Measurements from ENCODE around the gene GDPD4.
"Not testable (repeated sequence)": the region's sequence is repeated elsewhere in the genome, so short reads cannot be mapped to it uniquely, and the experiment has no call there.

Gene GDPD4, protein sequence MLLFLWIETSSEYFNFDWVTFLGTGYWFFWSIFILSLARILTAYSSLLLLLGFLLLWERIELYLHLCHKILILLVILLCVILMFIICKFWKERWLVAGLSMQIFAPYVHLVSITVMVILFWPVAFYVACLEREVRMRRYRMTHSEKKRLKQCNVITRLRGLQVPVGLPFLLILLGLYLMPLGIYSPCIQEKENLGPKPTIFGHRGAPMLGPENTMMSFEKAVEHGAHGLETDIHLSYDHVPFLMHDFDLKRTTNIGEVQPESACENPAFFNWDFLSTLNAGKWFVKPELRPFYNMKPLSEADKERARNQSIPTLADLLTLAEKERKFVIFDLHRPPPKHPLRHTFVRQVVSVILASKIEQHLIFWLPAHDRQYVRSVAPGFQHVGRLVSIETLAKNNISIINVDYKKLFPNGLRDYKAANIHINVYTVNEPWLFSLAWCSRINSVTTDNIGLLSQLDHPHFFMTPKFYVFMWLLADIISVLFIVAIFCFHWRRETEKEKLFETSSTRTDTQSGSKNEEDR
- 0 reads per million in 2 donors for total RNA-seq

DNA sequence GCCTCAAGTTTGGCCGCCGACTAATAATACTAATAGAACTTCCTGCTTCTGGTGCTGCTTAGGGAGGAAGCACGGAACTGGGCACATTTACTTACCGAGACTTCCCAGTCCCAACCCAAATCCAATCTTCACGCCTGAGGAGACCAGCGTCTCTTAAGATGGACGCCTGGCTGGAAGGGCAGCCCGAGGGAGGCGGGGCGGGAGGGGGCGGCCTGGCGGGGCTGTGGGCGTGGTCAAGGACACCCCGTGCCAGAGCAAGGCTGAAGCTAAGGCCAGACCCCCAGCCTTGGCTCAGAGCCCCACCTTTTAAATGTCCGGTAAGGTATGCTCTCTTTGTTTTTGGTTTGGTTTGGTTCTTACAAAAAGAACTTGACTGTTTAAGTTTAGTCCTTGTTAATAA lies at the start of gene GDPD4:
TSS of gene GDPD4 (minus strand) at position 177 of the 400 bp plus-strand sequence. CDS start 16,549 bp downstream, outside the sequence.
- DNase-seq, result no peak

GRCh38 chr11:77347948-77348347 lies 46.5 kb upstream of the GDPD4 start:
- no peak for DNase-seq

DNA sequence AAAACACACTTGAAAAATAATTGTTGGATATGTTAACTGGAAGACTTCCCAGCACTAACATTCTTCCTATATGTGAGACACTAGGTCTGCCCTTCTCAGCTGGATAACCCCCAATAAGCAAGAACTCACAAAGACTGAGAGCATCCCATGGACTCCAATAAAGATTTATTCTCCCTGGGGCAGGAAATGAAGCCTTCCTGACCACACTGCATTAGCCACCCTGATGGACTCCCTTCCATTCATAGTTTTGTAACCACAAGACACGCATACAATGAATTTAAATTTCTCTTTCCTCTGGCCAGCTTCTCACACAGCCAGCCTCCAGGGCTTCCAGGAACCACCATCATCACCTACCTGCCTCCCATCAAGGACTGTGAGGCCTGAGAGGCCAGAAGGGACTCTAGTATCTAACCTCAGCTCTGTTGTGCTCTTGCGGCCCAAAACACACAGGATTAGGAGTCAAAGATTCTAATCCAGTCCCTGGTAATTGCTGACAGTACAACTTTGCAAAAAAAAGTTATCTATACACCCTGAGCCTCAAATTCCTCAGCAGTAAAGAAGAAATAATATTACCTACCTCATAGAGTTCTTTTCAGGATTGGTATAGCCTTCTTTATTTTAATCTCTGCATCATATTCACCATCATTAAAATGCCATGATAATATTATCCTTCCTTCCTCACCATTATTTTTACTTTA lies 45.6 kb upstream of the GDPD4 start:
- DNase-seq, result no peak

DNA sequence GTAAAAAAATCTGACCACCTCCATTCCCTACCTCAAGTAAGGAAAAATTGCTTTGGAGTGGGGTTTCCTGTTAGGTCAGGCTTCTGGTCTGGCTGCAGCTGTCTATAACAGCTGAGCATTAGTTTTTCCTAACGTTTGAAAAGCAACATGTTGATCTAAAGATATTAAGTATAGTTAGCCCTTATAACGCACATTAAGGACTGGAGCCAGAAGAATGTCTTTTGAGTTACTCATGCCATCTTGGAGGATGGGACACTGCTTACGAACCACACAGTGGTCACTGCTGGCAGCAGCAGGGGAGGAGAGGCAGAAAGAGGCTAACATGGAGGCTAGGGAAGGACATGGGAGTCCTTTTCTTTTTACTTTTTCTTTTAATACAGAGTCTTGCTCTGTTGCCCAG lies 44.1 kb upstream of the GDPD4 start:
- DNase-seq, result no peak

DNA sequence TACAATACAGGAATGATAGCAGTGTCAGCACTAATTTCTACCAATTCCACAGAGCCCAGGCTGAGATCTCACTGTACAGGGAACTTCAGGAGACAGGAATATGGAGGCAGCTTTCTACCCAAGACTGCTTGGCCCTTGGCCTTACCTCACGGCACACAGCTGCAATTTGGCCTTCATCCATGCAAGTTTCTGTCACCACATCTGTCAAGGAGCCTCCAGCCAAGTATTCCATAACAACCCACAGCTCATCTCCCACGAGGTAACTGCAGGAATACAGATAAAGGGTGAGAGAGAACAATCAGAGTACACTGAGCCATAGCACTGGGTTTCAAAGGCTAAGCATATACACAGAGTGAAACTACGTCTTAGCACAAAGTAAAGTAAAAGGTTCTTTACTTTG lies 39.0 kb upstream of the GDPD4 start:
- DNase-seq, result no peak

DNA sequence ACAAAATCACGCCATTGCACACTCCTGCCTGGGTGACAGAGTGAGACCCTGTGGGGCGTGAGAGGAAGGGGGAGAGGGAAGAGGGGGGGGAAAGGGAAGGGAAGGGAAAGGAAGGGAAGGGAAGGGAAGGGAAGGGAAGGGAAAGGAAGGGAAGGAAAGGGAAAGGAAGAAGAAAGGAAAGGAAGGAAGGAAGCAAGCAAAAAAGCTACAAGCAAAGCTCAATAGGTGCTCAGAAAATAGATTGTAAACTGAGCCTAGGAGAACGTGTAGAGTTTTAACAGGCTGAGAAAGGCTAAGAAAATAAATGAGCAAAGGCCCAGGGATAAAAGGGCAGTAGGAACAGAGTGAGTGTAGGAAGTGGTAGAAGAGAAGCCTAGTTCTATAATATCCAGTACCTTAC lies 30.8 kb upstream of the GDPD4 start:
- DNase-seq, result no peak

GRCh38 chr11:77325159-77325558 lies 23.7 kb upstream of the GDPD4 start:
- DNase-seq, result no peak

DNA sequence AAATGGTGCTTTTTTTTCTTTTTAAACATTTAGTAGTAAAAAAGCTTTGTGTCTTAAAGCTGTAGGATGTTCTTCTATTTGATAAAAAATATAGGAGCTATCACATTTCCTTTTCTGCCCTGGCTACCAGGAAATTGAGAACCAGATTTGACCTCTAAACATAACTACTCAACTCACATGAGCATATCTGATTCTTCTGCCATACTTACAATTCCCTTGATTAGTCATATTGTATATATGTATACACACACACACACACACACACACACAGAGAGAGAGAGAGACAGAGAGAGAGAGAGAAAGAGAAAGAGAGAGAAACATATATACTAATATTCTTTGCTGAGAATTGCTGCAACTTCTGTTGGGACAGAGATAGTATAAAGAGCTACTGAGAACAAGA lies 23.0 kb upstream of the GDPD4 start:
- no peak for DNase-seq

DNA sequence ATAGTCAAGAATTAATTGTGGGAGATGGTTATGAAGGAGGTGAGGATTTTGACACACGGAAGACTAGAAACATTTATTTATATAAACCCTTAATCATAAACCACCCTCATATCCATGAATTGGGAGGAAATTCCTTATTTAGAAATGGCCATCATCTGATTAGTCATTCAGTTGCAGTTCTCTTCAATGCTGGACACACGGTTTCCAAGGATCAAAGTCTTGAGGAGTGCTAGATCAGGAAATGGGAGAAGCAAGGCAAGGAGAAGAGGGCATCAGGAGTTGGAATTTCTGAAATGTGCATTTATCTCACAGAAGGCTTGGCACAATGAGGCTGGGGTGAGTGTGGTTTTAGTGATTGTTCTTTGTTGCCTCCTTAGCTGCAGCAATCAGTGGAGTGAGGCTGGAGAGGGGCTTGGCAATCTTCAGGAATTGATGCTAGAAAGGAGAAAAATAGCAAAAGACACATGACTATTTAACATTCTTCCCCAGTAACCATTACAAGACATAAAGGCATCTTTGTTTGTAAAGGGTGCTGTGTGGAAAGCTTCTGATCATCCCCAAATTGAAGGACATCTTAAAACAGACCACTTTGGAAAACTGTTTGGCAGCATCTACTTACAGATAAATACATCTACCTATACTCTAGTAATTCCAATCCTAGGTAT lies 21.6 kb upstream of the GDPD4 start:
- no peak for DNase-seq

DNA sequence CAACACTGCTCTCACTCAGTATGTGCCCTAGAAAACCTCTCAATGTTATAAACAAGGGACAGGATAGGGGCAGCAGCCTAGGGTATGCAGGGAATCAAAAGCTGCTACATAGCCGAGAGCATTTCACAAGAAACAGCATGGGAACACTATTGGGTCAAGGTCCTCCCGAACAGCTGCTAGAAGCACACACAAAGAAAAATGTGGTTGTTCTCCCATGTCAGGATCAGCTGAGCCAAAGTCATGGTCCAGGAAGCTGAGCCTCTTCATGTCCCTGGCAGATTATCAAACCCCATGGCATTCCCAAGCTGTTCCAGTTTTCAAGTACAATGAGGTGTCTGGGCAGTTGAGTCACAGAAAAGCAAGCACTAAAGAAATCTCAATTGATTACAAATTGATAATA lies 21.0 kb upstream of the GDPD4 start:
- DNase-seq, result no peak

DNA sequence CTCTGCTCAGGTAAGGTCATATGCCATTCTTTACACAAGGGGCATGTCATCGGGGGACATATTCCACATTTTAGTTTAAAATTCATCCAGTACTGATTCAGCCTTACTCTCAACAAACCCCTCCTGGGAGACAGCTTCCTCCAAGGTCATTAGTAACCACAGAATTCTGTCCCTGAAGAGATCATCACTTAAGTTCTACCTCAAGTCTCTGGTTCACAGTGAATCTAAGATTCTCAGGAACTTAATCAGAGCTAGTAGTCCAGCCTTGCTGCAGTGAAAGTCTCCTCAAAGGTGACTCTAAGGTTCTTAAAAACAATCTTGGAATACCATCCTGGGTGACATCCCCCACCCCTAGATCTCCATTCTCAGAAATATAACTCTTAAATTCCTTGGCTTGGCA lies 18.9 kb upstream of the GDPD4 start:
- no peak for DNase-seq

- no peak for DNase-seq
Observed at GRCh38 chr11:77318600-77318999, 17.1 kb upstream of the GDPD4 start.

DNA sequence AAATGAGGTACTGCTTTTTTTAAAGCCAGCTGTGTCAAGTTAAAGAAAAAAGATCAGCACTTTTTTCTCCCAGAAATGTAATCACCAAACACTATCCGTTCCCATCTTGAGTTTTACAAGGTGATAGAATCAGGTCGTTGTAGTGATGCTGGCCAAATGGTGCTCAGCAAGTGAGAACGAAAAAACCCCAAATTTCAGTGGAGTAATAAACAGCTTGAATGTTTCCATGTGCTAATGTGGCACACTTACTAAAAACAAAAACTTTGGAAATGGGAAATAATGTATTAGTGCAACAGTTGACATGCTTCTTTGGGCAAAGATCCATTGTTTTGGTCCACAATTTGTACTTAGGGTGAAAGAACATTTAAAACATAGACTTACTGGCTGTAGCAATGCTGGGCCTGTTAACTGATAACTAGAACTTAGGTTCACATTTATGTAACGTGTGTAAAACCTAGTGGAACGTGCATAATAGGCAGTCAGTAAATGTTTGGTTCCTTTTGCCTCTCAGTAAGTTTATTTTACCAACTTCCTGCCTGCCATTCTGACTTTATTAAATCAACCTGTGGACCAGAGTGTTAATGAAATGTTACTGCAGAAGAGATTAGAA lies 15.4 kb upstream of the GDPD4 start:
- DNase-seq, result no peak

DNA sequence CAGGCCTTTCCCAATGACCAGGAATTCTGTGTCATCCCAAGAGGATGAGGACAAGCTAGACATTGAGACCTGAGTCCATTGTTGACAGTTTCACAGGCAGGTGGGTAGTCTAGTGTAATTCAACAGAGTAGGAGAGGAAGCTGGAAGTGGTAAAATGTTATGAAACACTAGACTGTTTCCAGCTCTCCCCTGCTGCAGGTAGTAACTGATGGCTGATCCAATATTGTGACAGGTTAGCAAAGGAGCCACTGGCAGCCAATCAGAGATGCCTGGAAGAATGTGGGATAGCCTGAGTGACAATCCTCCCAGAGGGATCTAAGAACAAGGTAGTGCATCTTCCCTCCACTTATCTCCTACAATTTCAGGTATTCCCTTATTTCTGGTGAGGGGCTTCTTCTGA lies 10.6 kb upstream of the GDPD4 start:
- DNase-seq, result no peak

DNA sequence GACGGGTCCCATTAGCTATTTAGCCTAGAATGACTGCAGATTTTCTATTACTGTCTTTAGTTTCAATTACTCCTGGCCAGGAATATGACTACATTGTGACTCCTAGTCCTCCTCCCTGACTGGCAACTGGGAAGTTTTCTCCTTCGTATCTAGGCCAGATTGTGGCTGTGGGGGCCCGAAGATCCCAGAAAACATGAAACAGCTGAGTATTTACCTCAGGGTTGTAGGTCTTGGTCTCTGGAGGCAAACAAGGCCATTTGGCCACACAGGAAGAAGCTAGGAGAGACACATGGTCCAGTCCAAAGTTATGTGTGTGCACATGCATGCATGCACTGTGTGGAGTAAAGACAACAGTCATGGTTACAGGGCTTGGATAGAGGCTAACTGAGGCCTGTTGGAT lies 10.2 kb upstream of the GDPD4 start:
- no peak for DNase-seq

DNA sequence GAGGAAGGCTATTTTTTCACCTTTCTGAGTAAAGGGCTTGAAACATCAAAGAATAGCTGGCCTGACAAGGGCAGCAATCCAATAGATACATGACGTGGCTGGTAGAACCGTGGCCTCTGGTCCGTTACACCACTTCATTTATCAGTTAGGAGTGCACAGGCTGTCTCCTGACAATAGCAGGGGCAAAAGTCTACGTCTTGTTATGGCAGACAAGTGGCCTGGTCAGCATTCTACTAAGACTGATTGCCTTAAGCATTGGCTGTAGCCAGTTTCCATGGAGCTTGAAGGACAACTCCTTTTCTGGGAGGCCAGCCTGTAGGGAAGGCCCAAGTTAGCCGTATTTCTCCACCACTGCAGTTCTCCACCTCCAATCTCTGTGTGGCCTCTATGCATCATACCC lies 9.2 kb upstream of the GDPD4 start:
- no peak for DNase-seq

DNA sequence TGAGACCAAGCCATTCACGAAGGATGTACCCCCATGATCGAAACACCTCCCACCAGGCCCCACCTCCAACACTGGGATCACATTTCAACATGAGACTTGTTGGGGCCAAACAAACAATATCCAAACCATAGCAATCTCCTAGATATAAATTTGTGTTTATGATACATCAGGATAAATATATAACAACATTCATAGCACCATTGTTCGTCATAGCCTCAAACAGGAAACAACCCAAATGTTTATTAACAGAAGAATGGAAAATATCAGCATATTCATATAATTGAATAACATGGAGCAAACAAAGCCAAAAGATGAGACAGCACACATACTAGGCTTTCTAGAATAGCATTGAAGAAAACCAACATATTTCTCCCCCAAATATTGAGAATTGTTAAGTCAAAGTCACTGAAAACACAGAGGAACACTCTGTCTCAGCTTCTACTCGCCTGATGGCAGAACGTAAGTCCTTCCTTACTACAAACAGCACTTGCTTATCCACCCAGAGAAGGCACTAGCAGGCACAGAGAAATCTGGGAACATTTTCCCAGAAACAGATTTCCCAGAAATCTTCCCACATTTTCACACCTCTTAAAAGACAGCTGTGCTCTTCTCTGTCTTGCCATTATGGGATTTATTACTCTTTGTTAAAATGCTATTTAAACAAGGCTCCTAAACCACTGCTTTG lies 8.1 kb upstream of the GDPD4 start:
- DNase-seq, result no peak

DNA sequence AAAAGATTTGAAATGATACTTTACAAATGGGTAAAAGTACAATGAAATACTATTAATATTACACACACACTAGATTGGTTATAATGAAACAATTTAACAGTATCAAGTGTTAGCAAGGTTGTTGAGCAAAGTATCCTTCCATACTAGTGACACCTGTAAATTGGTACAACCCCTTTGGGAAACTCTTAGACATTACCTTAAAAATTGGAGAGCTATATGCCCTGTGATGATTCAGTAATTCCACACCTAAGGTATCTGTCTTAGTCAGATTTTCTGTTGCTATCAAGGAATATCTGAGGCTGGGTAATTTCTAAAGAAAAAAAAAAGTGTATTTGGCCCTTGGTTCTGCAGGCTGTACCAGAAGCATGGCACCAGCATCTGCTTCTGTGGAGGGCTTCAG lies 7.4 kb upstream of the GDPD4 start:
- DNase-seq, result no peak

- DNase-seq, result no peak
Observed at GRCh38 chr11:77303328-77303727, 1.8 kb upstream of the GDPD4 start.

GRCh38 chr11:77302752-77303151 lies 1.3 kb upstream of the GDPD4 start:
- no peak for DNase-seq

DNA sequence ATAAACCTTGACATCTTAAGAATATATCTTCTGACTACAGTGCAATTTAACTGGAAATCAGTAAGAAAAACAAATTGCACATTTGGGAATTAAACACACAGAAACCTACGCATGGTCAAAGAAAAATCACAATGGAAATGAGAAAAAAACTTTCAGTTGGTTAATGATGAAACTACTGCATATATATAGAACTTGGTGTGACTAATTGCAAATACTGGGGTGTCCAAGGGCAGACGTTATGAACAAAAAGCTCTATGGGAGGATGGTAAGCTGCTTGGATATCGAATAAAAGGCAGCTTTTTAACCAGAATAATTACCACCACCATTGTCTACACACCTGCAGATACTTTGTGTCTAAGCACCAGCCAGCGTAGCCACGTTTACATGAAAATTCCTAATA lies 791 bp downstream of the GDPD4 start:
- no peak for DNase-seq

- DNase-seq, result not testable (repeated sequence)
Observed at GRCh38 chr11:77300028-77300427, 1.5 kb downstream of the GDPD4 start.
